ENCODE data around the gene ABCG4. TPM values are rescaled to one million over a fixed set of nuclear protein-coding genes. Genes with fewer than 3 reads are reported as not detected.
A peak's percentile ranks its signal among the peaks of the same experiment; 100 is the strongest.

ABCG4 gene
- total and polyA plus RNA-seq, 9 of the 15 experiments (the other 6 are each of a cell fraction or from before 2014, with no cell fraction given): 0.03 to 0.11 (median 0.07) TPM; not detected in 4

- TF ChIP-seq, protein P1, sequence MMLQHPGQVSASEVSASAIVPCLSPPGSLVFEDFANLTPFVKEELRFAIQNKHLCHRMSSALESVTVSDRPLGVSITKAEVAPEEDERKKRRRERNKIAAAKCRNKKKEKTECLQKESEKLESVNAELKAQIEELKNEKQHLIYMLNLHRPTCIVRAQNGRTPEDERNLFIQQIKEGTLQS (IDR thresholded peaks at IDR 0.05): no peak
- TF ChIP-seq, protein P1 (CRISPR knock-in tag; conservative IDR thresholded peaks at IDR 0.05): no peak
- TF ChIP-seq SMAD4 (CRISPR knock-in tag; conservative IDR thresholded peaks at IDR 0.05) (peak; percentile 69), HMGN3 (IDR thresholded peaks at IDR 0.05; ENCODE audit: borderline replicate concordance, extremely low read depth, insufficient read length, low read depth, low read length) (peak; percentile 55), NRF1 (conservative IDR thresholded peaks at IDR 0.05 in 1 of 2, IDR thresholded peaks at IDR 0.05 in 1 of 2) (peak; percentile 90 to 91), DNMT1 (IDR thresholded peaks at IDR 0.05) (no peak), SPI1 (IDR thresholded peaks at IDR 0.05; ENCODE audit: borderline replicate concordance, low read depth, low read length) (no peak), TFAP4 (CRISPR knock-in tag; IDR thresholded peaks at IDR 0.05; ENCODE audit: borderline replicate concordance) (peak; percentile 40; the same call in 1 of the 2 replicates), ZNF77 (CRISPR knock-in tag; IDR thresholded peaks at IDR 0.05) (no peak), HNRNPH1 (optimal IDR thresholded peaks at IDR 0.05; ENCODE audit: low read depth, low read length) (no peak), JUND (IDR thresholded peaks at IDR 0.05; ENCODE audit: borderline replicate concordance, low read depth, low read length) (peak; percentile 21; the same call in 1 of the 2 replicates), JUND (tag; IDR thresholded peaks at IDR 0.05; ENCODE audit: borderline replicate concordance, low read depth, low read length) (no peak), NEUROD1 (IDR thresholded peaks at IDR 0.05; ENCODE audit: borderline replicate concordance, low read depth, low read length, partially characterized antibody) (peak; percentile 50), ZNF586 (CRISPR knock-in tag; conservative IDR thresholded peaks at IDR 0.05) (no peak), CEBPB (tag; IDR thresholded peaks at IDR 0.05) (no peak), HLTF (IDR thresholded peaks at IDR 0.05) (no peak), ZC3H4 (CRISPR knock-in tag; IDR thresholded peaks at IDR 0.05; ENCODE audit: borderline replicate concordance) (no peak)
- TF ChIP-seq, protein P2, sequence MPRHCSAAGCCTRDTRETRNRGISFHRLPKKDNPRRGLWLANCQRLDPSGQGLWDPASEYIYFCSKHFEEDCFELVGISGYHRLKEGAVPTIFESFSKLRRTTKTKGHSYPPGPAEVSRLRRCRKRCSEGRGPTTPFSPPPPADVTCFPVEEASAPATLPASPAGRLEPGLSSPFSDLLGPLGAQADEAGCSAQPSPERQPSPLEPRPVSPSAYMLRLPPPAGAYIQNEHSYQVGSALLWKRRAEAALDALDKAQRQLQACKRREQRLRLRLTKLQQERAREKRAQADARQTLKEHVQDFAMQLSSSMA (CRISPR knock-in tag; IDR thresholded peaks at IDR 0.05): no peak
- TF ChIP-seq, protein P3, sequence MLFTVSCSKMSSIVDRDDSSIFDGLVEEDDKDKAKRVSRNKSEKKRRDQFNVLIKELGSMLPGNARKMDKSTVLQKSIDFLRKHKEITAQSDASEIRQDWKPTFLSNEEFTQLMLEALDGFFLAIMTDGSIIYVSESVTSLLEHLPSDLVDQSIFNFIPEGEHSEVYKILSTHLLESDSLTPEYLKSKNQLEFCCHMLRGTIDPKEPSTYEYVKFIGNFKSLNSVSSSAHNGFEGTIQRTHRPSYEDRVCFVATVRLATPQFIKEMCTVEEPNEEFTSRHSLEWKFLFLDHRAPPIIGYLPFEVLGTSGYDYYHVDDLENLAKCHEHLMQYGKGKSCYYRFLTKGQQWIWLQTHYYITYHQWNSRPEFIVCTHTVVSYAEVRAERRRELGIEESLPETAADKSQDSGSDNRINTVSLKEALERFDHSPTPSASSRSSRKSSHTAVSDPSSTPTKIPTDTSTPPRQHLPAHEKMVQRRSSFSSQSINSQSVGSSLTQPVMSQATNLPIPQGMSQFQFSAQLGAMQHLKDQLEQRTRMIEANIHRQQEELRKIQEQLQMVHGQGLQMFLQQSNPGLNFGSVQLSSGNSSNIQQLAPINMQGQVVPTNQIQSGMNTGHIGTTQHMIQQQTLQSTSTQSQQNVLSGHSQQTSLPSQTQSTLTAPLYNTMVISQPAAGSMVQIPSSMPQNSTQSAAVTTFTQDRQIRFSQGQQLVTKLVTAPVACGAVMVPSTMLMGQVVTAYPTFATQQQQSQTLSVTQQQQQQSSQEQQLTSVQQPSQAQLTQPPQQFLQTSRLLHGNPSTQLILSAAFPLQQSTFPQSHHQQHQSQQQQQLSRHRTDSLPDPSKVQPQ (CRISPR knock-in tag; IDR thresholded peaks at IDR 0.05; ENCODE audit: borderline replicate concordance): no peak
- TF ChIP-seq, protein P4, sequence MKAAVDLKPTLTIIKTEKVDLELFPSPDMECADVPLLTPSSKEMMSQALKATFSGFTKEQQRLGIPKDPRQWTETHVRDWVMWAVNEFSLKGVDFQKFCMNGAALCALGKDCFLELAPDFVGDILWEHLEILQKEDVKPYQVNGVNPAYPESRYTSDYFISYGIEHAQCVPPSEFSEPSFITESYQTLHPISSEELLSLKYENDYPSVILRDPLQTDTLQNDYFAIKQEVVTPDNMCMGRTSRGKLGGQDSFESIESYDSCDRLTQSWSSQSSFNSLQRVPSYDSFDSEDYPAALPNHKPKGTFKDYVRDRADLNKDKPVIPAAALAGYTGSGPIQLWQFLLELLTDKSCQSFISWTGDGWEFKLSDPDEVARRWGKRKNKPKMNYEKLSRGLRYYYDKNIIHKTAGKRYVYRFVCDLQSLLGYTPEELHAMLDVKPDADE (conservative IDR thresholded peaks at IDR 0.05; ENCODE audit: control insufficient read depth, low read depth, low read length): peak; percentile 56
Measured at GRCh38 chr11:119205574-119206510, 57.0 kb downstream of the ABCG4 start, which contains the start of gene CBL (continued).
